Suprapubic skin (tissue), 4 donors: ENCODE data around the gene SUFU. TPM values are rescaled to one million over a fixed set of nuclear protein-coding genes. Genes with fewer than 3 reads are reported as not detected.

Experiments used
- DNase-seq, 2 donors: peaks; one replicate each; pipeline ENCODE4 v3.0.0-alpha.2; 2019; ENCODE audit warnings: low spot score in 2 of 2
- H3K27ac ChIP-seq: fragments of 200-600 bp; sonication (generic); one replicate; pipeline ENCODE4 v1.5.1; 2019
- H3K27me3 ChIP-seq: fragments of 200-600 bp; sonication (generic); one replicate; pipeline ENCODE4 v1.5.1; 2019
- H3K36me3 ChIP-seq: fragments of 200-600 bp; sonication (generic); one replicate; pipeline ENCODE4 v1.5.1; 2019
- H3K4me1 ChIP-seq: fragments of 200-600 bp; sonication (generic); one replicate; pipeline ENCODE4 v1.5.1; 2019
- H3K4me3 ChIP-seq: fragments of 200-600 bp; sonication (generic); one replicate; pipeline ENCODE4 v1.5.1; 2019; ENCODE audit warnings: mild to moderate bottlenecking
- H3K9me3 ChIP-seq: fragments of 200-600 bp; sonication (generic); one replicate; pipeline ENCODE4 v1.5.1; 2019
- CTCF ChIP-seq, 2 donors: fragments of 200-600 bp in 1 of 2; fragments of 450-650 bp in 1 of 2; sonication (generic) in 1 of 2; IDR thresholded peaks; one replicate each; pipeline ENCODE4 v1.5.1; 2016 to 2019; ENCODE audit warnings: antibody characterized with exemption in 2 of 2, mild to moderate bottlenecking in 1 of 2, moderate library complexity in 1 of 2
- EP300 ChIP-seq: sonication (generic); formaldehyde crosslinking; IDR thresholded peaks from one replicate; pipeline ENCODE4 v1.6.1; 2017; ENCODE audit warnings: antibody characterized with exemption
- POLR2A ChIP-seq, 2 donors: fragments of 450-650 bp; IDR thresholded peaks; one replicate each; pipeline ENCODE4 v1.6.1; 2017; ENCODE audit warnings: antibody characterized with exemption in 2 of 2, mild to moderate bottlenecking in 2 of 2, moderate library complexity in 2 of 2
- POLR2AphosphoS5 ChIP-seq, 3 donors: sonication (generic); formaldehyde crosslinking; IDR thresholded peaks; one replicate each; pipeline ENCODE4 v1.6.1; 2017; ENCODE audit warnings: antibody characterized with exemption in 3 of 3
- WGBS: methylation state at CpG from one replicate; pipeline ENCODE4 v1.1.5; 2018; 5-methylcytosine and 5-hydroxymethylcytosine counted together
- total RNA-seq, 4 donors: library from RNA; depleted of rRNA; stranded (reverse); fragments of >200 nt; gene quantifications; one replicate each; pipeline ENCODE4 v1.1.0, GENCODE V29; 2016

SUFU gene
- total RNA-seq, 4 donors from 2014 or later = 15.3 to 22.7 (median 18.9) TPM

GRCh38 chr10:102502337-102503151, 1.2 kb upstream of the SUFU start, which contains the start of gene ACTR1A:
ACTR1A (minus strand) TSS chr10:102502712; CDS start chr10:102502647, 65 bp downstream.
- TF ChIP-seq POLR2A (IDR thresholded peaks at IDR 0.05) (peak in 1 of 2 donors; percentile 77), EP300 (no peak), POLR2AphosphoS5 (IDR thresholded peaks at IDR 0.05) (peak in 2 of 3 donors; percentile 5 to 91), CTCF (IDR thresholded peaks at IDR 0.05) (no peak)
- no peaks in the 10 kb centered on the region for H3K9me3 ChIP-seq
- peak within 1 kb of the TSS; percentile 86 for H3K27ac ChIP-seq
- no peaks in the 10 kb centered on the region for H3K27me3 ChIP-seq
- no peaks in the 10 kb centered on the region for H3K36me3 ChIP-seq
- WGBS = under 1% methylated on average over 23 of the region's 42 CpGs
- DNase-seq = peak; percentile 96 to 97
- H3K4me3 ChIP-seq = peak within 1 kb of the TSS; percentile 100
- peaks cover 71% of the 10 kb centered on the region for H3K4me1 ChIP-seq

DNA sequence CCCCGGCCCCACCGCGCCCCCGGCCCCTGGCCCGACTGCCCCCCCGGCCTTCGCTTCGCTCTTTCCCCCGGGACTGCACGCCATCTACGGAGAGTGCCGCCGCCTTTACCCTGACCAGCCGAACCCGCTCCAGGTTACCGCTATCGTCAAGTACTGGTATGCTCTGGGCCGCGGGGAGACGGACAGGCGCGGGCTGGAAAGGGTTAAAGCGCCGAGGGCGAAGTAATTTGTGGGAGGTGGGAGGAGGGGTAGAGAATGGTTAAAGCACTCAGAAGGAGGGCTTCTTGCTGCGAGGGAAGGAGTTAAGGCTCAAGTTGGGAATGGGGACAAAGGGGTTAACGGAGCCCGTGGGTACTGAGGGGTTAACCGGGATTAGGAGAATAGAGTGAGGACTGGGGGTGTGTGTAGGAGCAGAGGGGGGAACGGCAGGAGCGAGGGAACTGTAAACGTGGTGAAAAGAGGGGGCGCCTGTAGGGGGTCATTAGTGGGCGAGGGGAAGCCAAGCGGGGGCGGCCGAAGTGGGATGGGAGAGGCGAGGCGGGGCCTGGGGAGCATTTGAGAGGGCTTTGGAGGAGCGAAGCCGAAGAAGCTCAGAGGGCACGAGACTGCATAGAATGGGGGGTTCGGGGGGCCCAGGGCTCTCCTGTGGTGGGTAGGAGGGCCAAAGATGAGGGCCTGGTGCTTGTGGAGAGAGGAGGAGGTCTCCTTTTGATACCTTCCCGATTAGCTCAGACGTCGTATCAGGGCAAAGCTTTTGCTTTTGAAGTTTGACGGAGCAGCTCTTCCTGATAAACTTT, 605 bp downstream of the SUFU start:
- TF ChIP-seq POLR2AphosphoS5 (IDR thresholded peaks at IDR 0.05) (no peak), EP300 (no peak), CTCF (IDR thresholded peaks at IDR 0.05) (no peak), POLR2A (IDR thresholded peaks at IDR 0.05) (no peak)

GRCh38 chr10:102504976-102505300, 1.2 kb downstream of the SUFU start:
- TF ChIP-seq POLR2A (IDR thresholded peaks at IDR 0.05) (no peak), EP300 (no peak), CTCF (IDR thresholded peaks at IDR 0.05) (no peak), POLR2AphosphoS5 (IDR thresholded peaks at IDR 0.05) (no peak)
- Histone ChIP-seq H3K27ac (peak overlapping the region; percentile 92), H3K4me3 (peak overlapping the region; percentile 100), H3K9me3 (no peaks in the 10 kb centered on the region), H3K27me3 (no peaks in the 10 kb centered on the region), H3K4me1 (peaks cover 76% of the 10 kb centered on the region), H3K36me3 (peaks cover 12% of the 10 kb centered on the region)
- no peak for DNase-seq
- 3% methylated on average over 5 of the region's 5 CpGs for WGBS

More for the DNA sequence above, 605 bp downstream of the SUFU start:
- Histone ChIP-seq H3K9me3 (no peaks in the 10 kb centered on the region), H3K27me3 (no peaks in the 10 kb centered on the region), H3K36me3 (peaks cover 6% of the 10 kb centered on the region), H3K4me1 (peaks cover 76% of the 10 kb centered on the region), H3K4me3 (peak overlapping the region; percentile 100), H3K27ac (peak overlapping the region; percentile 92)
- DNase-seq = peak in 1 of 2 donors; percentile 78
- WGBS = under 1% methylated on average over 40 of the region's 47 CpGs

GRCh38 chr10:102505462-102506115, 1.8 kb downstream of the SUFU start:
- Histone ChIP-seq H3K4me1 (peaks cover 75% of the 10 kb centered on the region), H3K9me3 (no peaks in the 10 kb centered on the region)

More at GRCh38 chr10:102505462-102506115, 1.8 kb downstream of the SUFU start:
- TF ChIP-seq POLR2A (IDR thresholded peaks at IDR 0.05) (no peak), EP300 (no peak), CTCF (IDR thresholded peaks at IDR 0.05) (no peak), POLR2AphosphoS5 (IDR thresholded peaks at IDR 0.05) (no peak)
- Histone ChIP-seq H3K27me3 (no peaks in the 10 kb centered on the region), H3K4me3 (peak overlapping the region; percentile 100), H3K27ac (peak overlapping the region; percentile 92), H3K36me3 (peaks cover 18% of the 10 kb centered on the region)
- DNase-seq = no peak
- 79% methylated on average over 10 of the region's 10 CpGs for WGBS
